ENCODE data around the gene ASPSCR1.

The ASPSCR1 gene

DNA sequence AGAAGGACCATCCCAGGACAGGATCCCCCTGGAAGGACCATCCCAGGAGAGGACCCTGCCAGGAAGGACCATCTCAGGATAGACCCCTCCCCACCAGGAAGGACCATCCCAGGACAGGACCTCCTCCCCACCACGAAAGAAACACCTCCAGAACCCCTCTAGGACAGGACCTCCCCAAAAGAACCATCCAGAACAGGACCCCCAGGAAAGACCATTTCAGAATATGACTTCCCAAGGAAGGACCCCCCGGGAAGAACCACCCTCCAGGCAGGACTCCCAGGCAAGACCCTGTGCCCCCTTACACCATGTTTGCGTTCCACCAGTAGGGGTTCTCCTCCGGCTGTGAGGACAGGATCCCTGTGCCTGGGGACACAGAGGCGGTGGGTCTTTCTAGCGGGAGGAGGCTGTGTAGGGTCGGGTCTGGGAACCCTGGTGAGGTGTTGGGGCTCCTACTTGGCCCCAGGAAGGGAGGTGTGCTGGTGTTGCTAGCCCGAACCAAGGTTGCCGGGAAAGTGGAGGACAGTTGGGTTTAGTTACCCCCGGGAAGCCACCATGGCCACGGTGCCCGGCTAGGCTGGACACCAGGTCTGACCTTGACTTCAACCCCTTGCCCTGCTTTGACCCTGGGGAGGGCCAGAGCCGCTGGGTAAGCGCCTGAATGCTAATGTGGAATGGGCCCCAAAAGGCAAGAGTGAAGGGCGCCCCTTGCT lies 18.6 kb upstream of the ASPSCR1 start:
- FAIRE-seq (no peak), DNase-seq (ENCODE audit: low spot score) (no peak)

DNA sequence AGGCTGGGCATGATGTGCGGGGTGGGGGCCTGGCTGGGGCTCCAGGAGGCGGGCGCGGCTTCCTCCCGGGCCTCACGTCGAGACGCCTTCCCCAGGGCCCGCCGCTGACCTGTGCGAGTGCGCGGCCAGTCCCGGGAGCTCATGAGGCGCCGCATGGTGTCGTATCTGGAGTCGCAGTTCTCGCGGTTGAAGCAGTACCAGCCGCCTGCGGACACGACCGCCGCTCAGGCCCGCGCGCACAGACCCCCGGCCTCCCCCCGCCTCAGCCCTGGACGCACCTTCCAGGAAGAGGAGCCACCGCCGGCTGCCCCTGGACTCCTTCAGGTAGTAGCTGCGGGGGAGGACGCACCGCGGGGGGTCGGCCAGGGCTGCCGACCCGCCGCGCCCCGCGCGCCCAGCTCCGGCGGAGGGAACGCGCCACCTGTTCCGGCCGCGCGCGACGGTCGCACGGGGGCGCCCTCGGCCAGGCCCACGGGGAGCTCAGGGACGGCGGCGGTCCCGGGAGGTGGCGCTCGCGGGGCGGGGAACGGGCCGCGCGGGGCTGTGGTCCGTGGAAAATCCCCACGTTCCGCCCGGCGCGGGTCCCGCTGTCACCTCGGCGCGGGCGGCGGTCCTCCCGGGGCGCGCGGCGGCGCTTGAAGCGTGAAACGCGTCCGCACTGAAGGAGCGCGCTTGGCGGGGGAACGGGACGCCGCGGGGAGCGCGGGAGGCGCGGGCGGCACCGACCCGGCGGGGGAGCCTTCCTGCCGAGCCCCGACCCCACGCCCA lies 17.9 kb upstream of the ASPSCR1 start:
- DNase-seq (ENCODE audit: low spot score) (no peak), FAIRE-seq (no peak)

DNA sequence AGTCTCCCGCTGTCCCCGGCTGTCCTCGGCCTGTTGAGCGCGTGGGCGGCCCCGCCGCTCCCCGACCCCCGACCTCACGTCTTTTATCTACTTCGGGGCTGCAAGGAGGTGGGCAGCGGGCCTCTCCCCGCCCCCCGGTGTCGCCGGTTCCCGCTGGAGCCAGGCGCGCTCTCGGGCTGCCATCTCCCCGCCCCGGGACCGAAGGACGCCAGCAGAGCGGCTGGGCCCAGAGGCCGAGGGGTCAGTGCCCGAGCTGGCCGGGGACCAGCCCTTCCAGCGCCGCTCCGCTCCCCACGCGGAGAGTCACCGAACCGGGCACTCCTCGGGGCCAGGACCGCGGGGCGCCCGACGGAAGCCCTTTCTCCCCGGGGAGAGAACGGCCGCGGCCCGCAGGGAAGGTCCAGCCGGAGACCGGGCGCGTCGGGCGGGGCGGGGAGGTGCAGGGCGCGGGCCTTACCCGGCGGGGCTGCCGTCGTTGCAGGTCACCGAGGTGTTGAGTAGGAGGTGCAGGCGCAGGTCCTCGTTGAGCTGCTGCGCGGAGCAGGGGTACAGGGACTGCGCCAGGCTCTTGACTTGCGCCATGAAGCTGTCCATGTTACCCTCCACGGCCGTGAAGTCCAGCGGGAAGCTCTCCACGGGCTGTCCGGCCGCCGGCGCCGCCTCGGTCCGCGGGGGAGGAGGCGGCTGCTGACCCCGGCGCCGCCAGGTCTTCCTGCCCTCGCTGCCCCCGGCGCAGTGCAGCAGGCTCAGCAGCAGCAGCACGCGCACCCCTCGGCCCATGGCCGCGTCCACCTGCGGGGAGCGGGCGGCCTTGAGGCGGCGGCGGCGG lies 17.1 kb upstream of the ASPSCR1 start:
- FAIRE-seq (no peak), DNase-seq (ENCODE audit: low spot score) (no peak)

DNA sequence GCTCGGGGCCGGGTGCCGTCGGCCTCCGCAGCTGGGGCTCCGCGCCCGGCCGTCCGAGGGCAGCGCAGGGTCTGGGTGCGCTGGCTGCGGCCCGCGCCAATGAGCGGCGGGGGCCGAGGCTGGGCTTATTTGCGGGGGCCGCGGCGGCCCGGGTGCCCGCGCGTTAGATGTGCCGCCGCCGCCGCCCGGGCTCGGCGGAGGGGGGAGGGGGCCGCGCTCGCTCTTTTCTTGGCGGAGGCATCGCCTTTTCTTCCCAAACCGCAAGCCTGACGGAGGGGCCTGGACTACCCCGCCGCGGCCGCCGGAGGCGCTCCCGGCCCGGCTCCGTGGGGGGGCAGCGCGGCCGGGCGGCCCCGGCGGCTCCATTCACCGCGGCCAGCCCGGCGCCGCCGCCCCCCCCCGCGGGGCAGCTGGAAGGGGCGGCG lies 16.3 kb upstream of the ASPSCR1 start, which contains the start of gene NOTUM:
Gene NOTUM (minus strand): TSS at position 101 of the 425 bp plus-strand sequence. CDS start 278 bp downstream, outside the sequence.
- DNase-seq (ENCODE audit: low spot score) (no peak), FAIRE-seq (no peak)

DNA sequence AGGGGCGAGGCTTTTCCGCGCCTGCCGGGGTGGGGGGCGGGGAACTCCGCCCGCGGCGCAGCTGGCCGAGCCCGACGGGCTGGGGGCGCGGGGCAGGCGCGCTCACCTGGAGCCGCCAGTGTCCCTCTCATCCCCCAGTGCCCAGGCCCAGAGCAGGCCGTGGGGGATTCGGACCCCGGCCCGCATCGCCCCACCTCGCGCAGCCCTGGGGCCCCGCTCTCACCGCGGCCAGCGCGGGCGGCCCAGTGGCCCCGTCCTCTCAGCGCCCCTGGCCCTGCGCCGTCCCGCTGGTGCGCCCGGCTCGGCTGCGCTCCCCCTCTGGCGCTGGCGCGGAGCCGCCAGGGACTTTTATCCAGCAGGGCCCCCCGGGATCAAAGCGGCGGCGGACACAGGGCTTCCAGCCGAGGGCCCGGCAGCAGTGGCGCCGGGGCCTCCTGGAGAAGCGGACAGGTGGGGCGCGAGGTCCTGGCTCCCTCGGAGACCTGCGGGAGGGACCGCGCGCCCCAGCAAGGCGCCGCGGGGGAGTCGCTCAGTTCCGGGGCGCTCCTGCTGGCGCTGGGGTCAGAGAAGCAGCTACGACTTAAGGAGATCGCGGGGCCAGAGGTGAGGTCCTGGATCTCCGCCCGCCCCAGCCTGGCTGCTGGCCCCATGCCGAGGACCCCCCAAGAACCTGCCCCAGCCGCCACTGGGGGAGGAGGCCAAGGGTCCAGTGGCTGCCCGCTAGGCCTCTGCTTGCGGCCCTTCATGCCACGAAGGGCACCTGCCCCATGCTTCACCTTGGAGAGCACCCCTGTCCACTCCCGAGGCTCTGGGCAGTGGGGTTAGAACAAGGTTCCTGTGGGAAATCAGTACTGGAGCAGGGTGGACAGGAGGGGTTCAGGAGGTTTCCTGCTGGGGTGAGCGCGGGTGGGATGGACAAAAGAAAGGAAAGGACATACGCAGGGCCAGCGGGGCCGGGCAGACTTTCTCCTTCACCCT lies 15.6 kb upstream of the ASPSCR1 start:
- DNase-seq (ENCODE audit: low spot score) (no peak), FAIRE-seq (no peak)

DNA sequence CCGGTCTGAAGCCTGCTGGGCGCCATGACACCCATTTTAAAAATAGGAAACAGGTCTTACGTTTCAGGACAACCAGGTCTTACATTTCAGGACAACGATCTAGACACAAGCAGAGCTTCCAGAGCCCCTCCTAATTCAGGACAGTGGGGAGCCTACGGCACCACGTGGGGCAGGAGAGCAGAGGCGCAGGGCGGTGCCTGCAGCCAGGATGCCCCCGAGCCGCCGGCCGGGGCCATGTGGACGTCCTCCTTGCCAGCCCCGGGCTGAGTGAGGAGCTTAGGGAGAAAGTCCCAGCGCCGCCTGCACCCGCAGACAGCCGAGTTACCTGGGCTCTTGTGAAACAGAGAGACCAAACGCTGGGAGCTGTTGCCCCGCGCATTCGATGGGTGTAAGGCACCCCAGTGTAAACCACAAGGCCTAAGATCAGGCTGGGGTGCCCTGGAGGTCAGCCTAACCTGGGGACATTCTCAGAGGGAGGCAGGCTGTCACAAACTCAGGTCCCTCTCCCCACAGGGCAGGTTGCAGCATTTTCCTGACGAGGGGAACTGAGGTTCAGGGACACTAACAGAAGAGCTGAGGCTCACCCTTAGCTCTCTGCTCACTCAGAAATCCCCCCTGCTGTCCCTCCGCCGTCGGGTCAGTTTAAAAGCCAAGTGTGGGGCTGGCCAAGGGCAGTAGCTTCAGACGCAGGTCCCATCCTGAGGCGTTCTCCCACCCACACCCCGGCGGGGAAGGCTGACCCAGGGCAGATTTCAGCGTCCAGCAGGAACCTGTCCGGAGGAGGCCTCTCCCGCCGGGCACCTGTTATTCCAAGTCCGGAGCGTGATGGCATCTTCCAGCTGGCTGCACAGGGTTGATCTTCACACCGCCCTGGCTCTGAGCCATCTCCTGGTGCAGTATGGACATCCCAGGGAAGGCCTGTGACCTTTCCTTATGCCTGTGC lies 14.7 kb upstream of the ASPSCR1 start:
- DNase-seq (ENCODE audit: low spot score) (no peak), FAIRE-seq (no peak)

DNA sequence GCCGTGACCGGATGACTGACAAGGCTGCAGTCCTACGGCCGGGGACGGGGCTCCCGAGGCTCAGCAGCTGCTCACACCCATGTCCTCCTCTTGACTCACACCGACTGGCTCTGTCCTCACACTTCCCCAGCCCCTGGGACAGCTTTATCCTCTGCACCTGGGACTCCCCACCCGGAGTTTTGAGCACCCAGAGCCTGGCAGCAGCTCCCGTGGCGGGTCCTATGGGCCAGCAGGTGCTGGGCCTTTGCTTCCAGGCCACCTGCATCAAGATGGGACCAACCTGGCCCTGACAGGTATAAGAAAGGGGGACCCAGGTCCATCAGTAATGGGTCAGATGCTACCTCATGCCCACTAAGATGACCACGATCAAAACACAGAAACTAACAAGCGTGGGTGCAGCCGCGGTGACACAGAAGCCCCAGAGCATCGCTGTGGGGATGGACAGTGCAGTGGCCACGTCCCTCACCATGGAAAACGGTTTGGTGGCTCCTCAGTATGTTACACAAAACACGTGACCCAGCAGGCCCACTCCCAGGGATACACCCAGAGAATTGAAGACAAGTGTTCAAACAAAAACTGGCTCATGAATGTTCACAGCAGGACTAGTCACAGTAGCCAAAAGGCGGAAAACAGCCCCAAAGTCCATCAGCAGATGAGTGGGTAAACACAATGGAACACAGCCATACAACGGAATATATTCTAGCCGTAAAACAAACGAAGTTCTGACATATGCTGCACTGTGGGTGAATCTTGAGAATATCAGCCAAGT lies 13.2 kb upstream of the ASPSCR1 start:
- FAIRE-seq, result no peak
- DNase-seq (ENCODE audit: low spot score), result no peak

DNA sequence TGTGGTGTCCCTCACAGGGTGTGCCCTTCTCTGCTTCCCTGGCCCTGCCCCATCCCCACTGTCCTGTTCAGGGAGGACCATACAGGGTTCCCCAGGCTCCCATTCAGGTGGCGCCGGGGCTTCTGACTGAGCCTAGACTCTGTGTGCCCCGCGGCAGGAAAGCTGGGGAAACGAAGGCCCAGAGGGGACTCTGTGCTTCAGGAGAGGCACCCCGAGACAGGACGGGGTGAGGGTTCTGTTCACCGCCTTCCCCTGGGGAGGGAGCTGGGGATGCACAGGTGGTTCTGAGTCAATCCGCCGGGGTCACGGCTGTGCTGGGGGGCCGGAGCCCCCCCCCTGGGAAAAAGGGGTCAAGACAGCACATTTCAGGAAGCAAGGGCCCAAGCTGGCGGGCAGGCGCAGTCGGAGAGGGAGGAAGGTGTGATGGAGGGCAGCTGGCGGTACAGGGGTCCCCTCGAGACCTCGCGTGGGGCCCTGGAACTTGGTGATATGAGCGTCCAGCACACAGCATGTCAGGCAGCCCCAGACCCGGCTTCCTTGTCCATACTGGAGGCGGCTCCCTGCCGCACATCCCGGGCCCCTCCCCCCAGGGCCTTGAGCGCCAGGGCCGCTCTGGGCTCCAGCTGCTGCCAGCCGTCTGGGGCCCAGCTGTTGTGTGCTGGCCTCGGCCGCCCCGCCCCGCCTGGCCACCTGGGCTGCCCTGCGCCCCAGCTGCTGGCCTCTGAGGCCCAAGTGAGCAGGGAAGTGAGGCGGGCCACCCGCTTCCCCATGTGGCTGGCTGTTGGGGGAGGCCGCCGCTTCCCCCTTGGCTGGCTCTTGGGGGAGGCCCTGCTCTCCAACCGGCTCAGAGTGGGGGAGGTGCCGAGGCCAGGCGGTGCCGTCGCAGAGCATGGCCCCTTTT lies 10.8 kb upstream of the ASPSCR1 start:
- DNase-seq (ENCODE audit: low spot score) (no peak), FAIRE-seq (no peak)

DNA sequence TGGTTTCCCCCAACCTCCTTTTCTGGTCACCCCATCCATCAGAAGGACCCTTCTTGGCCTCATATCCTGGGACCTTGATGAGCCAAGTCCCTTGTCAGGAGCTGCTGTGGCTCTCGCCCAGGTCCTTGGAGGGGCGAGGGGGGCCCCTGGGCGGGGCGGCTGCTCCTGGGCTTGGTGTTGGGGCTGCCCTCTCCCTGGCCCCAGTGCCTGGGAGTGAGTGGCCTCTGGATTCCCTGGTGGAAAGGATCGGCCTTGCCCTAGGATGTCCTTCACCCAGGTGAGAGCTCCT lies 10.2 kb upstream of the ASPSCR1 start:
- FAIRE-seq (no peak), DNase-seq (ENCODE audit: low spot score) (no peak)

DNA sequence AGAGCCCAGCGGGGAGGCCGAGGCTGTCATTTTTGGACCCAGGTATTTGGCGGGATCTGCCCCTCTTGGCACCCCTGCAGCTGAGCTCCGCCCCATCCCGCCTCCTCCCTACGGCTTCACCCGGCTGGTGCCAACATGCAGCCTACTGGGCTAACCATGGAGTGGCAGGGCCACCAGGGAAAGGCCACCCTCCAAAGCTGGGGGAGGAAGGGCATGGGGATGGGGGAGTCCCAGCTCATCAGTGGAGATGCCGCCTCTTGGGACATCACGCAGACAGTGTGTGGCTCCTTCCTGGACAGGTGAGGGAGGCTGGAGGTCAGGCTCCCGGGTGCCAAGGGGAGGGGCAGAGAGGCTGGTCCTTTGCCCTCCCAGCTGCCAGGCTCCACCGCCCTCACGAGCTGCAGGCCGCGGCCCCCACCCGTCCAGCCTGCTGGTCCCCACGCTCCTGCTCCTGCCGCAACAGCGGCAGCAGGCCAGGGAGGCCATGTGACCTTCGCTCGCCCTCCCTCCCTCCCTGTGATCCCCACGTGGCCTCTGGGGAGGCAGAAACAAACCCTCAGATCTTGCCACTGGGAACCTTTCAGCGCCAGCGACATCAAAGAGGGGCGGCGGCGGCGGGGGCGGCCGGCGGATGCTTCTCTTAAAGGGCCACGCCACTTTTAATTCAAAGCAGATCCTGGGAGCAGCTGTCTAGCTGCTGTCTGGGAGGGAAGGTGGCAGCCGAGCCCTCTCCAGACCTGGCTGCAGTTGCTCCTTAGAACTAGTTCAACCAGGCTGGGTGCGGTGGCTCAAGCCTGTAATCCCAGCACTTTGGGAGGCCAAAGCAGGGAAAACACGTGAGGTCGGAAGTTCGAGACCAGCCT lies 9.7 kb upstream of the ASPSCR1 start:
- DNase-seq (ENCODE audit: low spot score), result no peak

DNA sequence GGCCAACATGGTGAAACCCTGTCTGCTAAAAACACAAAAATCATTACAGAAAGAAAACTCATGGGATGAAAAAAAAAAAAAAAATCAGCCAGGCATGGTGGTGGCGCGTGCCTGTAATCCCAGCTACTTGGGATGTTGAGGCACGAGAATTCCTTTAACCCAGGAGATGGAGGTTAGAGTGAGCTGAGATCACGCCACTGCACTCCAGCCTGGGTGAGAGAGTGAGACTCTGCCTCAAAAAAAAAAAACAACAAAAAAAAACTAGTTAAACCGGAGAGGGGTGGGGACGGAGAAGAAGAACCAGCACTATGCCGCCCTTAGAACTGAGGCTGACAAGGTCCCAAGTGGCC lies 9.1 kb upstream of the ASPSCR1 start:
- no peak for FAIRE-seq
- no peak for DNase-seq (ENCODE audit: low spot score)

More for the DNA sequence above, 9.7 kb upstream of the ASPSCR1 start:
- no peak for FAIRE-seq

DNA sequence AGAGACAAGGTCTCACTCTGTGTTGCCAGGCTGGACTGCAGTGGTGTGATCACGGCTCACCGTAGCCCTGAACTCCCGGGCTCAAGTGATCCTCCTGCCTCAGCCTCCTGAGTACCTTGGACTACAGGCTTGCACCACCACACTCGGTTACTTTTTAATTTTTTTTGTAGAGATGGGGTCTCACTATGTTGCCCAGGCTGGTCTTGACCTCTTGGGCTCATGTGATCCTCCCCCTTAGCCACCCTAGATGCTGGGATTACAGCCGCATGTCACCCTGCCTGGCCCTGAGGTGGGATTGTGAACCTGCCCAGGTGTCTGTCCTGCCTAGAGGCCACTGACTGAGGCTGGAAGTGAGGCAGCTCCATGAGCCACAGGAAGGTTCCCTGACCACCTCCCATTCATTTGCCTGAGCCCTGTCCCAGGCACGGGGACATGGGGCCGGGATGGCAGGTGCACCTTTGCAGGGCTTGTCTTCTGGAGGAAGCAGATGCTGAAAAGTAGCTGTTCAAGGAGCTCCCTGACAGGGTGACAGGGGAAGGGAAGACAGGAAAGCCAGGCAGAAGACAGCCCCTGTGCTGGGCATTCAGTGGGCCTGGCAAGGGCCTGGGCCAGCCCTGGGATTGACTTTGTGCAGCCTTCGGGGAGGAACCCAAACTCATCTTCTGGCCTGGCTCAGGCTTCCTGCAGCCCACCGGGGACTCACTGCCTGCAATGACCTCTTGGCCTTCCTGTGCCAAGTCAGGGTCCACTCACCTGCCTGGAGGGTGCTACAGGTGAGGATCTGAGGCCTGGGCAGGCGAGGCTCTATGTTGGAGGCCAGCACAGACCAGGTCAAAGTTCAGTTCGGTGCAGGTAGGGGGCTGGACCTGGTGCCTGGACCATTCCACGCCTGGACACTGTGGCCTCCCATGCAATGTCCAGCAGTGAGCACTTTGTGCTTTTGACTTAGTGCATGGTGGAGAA lies 8.3 kb upstream of the ASPSCR1 start:
- no peak for FAIRE-seq
- no peak for DNase-seq (ENCODE audit: low spot score)

DNA sequence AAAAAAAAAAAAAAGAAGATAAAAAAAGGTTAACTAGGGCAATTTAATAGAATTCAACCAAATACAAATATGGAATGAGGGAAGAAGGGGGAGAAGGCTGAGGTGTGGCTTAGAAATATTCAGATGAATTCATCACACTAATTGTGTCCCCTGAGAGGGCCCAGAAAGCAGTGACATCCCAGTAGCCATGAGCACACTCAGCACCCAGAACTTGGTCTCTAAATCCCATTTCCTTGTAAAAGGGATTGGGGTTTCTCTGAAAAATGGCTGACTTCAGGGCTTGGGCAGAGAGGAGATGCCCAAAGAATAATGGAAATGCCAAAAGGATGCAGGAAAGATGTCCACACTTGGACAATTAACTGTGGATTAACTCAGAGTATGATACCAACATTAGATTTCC lies 4.0 kb upstream of the ASPSCR1 start:
- FAIRE-seq (no peak), DNase-seq (ENCODE audit: low spot score) (no peak)

DNA sequence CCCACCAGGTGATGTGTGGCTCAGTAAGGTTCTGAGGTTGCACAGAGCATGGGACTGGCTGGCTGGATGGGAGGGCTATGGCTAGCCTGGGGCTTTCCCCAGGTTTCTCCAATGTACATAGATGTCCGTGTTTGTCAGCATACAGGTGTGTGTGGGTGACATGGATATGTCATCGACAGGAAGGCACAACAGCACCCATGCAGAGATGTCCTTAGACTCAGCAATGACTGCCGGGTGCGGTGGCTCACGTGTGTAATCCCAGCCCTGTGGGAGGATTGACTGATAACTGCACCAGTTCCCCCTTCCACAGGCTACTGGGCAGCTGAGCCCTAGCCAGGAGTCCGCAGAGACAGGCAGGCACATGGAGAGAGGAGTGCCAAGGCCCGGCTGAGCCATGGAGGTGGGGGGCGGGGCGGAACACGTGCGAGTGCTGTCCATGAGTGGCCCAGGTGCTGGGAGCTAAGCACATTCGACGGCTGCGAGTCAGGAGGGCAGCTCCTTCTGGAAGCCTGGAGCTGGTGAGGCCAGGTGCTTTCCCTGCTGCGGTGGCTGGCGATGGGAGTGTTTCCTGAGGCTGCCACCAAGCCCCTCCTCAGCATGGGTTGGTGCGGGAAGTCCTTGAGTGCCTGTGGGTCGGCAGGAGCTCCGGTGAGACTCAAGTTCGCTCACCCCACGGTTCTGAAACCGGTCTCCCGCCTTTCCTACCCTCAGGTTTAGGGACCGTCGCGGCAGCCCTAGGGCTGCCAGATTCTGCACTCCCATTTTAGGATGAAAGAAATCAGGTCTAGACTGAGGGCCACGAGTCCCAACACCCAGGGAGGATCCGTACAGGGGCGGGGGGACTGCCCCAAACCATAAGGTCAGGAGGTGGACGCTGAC lies 858 bp upstream of the ASPSCR1 start:
- peak; percentile 44 for DNase-seq (ENCODE audit: low spot score)
- FAIRE-seq, result no peak
